Tibial nerve (tissue), 4 donors: ENCODE measurements around the gene LGSN. TPM values are rescaled to one million over a fixed set of nuclear protein-coding genes. Genes with fewer than 3 reads are reported as not detected.

Experiments
- DNase-seq, 2 donors: peaks; one replicate each; pipeline ENCODE4 v3.0.0-alpha.2; 2019; ENCODE audit warnings: low spot score in 2 of 2
- H3K27ac ChIP-seq, 4 donors: fragments of 200-600 bp; sonication (generic) in 3 of 4; one replicate each; pipeline ENCODE4 v1.5.1; 2017 to 2019; ENCODE audit warnings: mild to moderate bottlenecking in 1 of 4
- H3K27me3 ChIP-seq, 2 donors: fragments of 200-600 bp; sonication (generic) in 1 of 2; one replicate each; pipeline versions ENCODE4 v1.5.1 to v1.6.0; 2017 to 2019
- H3K36me3 ChIP-seq, 3 donors: fragments of 200-600 bp; sonication (generic); one replicate each; pipeline ENCODE4 v1.5.1; 2018 to 2019
- H3K4me1 ChIP-seq, 4 donors: fragments of 200-600 bp; sonication (generic) in 3 of 4; one replicate each; pipeline ENCODE4 v1.5.1; 2017 to 2019
- H3K4me3 ChIP-seq, 4 donors: fragments of 200-600 bp; sonication (generic) in 3 of 4; one replicate each; pipeline ENCODE4 v1.5.1; 2017 to 2019; ENCODE audit warnings: mild to moderate bottlenecking in 1 of 4, moderate library complexity in 1 of 4
- H3K9me3 ChIP-seq, 4 donors: fragments of 200-600 bp; sonication (generic) in 3 of 4; one replicate each; pipeline ENCODE4 v1.5.1; 2017 to 2019
- EP300 ChIP-seq, 2 donors: sonication (generic); formaldehyde crosslinking; IDR thresholded peaks; one replicate each; pipeline ENCODE4 v1.6.1; 2017; ENCODE audit warnings: antibody characterized with exemption in 2 of 2, mild to moderate bottlenecking in 1 of 2
- POLR2A ChIP-seq, 2 donors: fragments of 450-650 bp; IDR thresholded peaks; one replicate each; pipeline ENCODE4 v1.6.1; 2017; ENCODE audit warnings: antibody characterized with exemption in 2 of 2, mild to moderate bottlenecking in 2 of 2, moderate library complexity in 2 of 2
- WGBS, 2 donors: methylation state at CpG; one replicate each; pipeline ENCODE4 v1.1.5; 2018; 5-methylcytosine and 5-hydroxymethylcytosine counted together
- total RNA-seq, 4 donors: library from RNA; depleted of rRNA; stranded (reverse); fragments of >200 nt; gene quantifications; one replicate each; pipeline ENCODE4 v1.1.0, GENCODE V29; 2016
- TF ChIP-seq, protein P1 (sequence below), 5 experiments: fragments of 200-600 bp in 3 of 5; fragments of 450-650 bp in 2 of 5; sonication (generic) in 3 of 5; IDR thresholded peaks; one replicate each; pipeline ENCODE4 v1.5.1; 2016 to 2019; ENCODE audit warnings: antibody characterized with exemption in 5 of 5, mild to moderate bottlenecking in 3 of 5, moderate library complexity in 2 of 5

Gene LGSN
- total RNA-seq, 4 donors from 2014 or later: not detected

DNA sequence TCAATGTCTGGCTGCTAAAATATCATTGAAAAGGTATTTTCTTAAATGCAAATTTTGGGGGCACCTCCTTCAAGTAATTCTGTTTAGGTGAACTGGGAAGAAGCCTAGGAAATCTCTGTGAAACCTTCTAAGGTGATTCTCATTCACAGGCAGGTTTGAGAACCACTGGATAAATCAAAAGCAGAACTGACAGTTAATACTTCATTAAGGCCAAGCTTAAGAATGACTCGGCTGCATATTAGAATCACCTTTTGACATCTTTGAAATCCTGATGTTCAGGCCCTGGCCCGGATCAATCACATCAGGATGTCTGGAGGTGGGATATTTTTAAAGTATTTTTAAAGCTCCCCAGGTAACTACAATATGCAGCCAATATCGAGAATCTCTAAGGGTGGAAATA lies 58.0 kb downstream of the LGSN start:
- no peaks in the 10 kb centered on the region for H3K36me3 ChIP-seq
- H3K4me1 ChIP-seq: no peaks in the 10 kb centered on the region
- TF ChIP-seq EP300 (IDR thresholded peaks at IDR 0.05): no peak
- TF ChIP-seq POLR2A (IDR thresholded peaks at IDR 0.05): no peak
- TF ChIP-seq, protein P1, sequence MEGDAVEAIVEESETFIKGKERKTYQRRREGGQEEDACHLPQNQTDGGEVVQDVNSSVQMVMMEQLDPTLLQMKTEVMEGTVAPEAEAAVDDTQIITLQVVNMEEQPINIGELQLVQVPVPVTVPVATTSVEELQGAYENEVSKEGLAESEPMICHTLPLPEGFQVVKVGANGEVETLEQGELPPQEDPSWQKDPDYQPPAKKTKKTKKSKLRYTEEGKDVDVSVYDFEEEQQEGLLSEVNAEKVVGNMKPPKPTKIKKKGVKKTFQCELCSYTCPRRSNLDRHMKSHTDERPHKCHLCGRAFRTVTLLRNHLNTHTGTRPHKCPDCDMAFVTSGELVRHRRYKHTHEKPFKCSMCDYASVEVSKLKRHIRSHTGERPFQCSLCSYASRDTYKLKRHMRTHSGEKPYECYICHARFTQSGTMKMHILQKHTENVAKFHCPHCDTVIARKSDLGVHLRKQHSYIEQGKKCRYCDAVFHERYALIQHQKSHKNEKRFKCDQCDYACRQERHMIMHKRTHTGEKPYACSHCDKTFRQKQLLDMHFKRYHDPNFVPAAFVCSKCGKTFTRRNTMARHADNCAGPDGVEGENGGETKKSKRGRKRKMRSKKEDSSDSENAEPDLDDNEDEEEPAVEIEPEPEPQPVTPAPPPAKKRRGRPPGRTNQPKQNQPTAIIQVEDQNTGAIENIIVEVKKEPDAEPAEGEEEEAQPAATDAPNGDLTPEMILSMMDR (IDR thresholded peaks at IDR 0.05): no peak
- no peak overlapping the region for H3K27ac ChIP-seq
- H3K4me3 ChIP-seq: no peak overlapping the region
- DNase-seq: no peak
- H3K9me3 ChIP-seq: no peaks in the 10 kb centered on the region
- no peaks in the 10 kb centered on the region for H3K27me3 ChIP-seq
- WGBS, 2 donors: 64 to 75% methylated on average over 3 of the region's 3 CpGs

DNA sequence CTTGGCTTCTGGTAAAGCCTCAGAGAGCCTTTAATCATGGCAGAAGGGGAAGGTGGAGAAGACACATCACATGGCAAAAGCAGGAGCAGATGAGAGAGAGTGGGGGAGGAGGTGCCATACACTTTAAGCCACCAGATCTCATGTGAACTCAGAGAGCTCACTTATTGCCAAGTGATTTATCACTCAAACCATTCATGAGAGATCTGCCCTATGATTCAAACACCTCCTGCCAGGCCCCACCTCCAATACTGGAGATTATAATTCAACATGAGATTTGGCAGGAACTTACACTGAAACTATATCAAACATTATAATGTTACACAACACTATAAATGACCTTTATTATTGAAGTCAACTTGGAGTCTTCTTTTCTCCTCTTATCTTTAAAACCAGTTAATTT lies 60.6 kb downstream of the LGSN start:
- Histone ChIP-seq H3K4me1 (no peaks in the 10 kb centered on the region), H3K27me3 (no peaks in the 10 kb centered on the region), H3K9me3 (no peaks in the 10 kb centered on the region), H3K36me3 (no peaks in the 10 kb centered on the region), H3K4me3 (no peak overlapping the region), H3K27ac (no peak overlapping the region)
- DNase-seq: no peak
- TF ChIP-seq, protein P1 (IDR thresholded peaks at IDR 0.05): no peak
- TF ChIP-seq EP300 (IDR thresholded peaks at IDR 0.05): no peak
- TF ChIP-seq POLR2A (IDR thresholded peaks at IDR 0.05): no peak

DNA sequence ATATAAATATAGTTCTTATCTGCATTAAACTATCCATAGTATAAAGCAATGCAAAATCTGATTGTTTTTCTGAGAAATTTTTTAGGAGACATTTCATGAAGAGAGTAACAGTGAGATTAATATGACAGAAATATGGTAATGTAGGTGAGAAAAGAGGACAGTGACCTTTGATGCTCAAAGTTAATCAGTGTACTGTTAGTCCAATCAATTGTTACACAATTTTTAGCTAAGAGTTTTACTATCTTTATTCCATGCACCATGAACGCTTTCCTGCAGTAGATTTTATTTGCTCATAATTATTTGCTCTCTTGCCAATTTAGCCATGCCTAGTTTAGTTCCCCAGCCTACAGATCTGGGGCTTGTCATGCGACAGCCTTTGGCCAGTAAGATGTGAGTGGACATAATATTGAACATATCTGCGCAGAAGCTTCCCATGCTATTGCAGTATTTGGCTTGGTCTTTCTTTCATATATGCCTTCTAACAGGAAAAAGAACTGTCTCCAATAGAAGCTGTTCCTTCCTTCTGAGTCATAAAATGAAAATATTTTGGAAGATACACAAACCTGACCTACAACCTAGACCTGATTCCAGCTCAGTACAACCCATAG lies 69.8 kb downstream of the LGSN start:
- 62 to 67% methylated on average over 3 of the region's 3 CpGs for WGBS, 2 donors

DNA sequence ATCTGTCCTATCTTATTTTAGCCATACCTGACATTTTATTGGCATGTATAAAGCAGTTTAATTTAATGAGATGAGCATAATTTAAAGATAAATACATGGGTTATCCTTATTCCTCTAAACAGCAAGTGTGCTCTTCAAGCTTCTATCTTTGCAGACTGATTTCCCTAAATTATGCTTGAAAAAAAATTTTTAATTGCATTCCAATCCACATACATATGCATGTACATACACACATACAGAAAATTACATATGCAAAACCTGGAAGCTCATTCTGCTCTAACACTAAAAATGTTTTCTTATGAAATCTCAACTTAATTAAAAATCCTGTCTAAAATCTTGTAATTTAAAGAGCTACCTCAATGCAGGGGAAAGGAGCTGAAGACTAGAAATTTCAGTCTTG lies 73.2 kb downstream of the LGSN start:
- Histone ChIP-seq H3K27ac (no peak overlapping the region), H3K36me3 (no peaks in the 10 kb centered on the region), H3K9me3 (no peaks in the 10 kb centered on the region)

More for the DNA sequence above, 69.8 kb downstream of the LGSN start:
- H3K4me3 ChIP-seq: no peak overlapping the region
- H3K9me3 ChIP-seq: no peaks in the 10 kb centered on the region
- H3K4me1 ChIP-seq: no peaks in the 10 kb centered on the region
- H3K27ac ChIP-seq: no peak overlapping the region
- TF ChIP-seq EP300 (IDR thresholded peaks at IDR 0.05) (no peak), POLR2A (IDR thresholded peaks at IDR 0.05) (no peak)
- TF ChIP-seq, protein P1 (IDR thresholded peaks at IDR 0.05): no peak
- H3K27me3 ChIP-seq: no peaks in the 10 kb centered on the region
- DNase-seq: no peak
- no peaks in the 10 kb centered on the region for H3K36me3 ChIP-seq

DNA sequence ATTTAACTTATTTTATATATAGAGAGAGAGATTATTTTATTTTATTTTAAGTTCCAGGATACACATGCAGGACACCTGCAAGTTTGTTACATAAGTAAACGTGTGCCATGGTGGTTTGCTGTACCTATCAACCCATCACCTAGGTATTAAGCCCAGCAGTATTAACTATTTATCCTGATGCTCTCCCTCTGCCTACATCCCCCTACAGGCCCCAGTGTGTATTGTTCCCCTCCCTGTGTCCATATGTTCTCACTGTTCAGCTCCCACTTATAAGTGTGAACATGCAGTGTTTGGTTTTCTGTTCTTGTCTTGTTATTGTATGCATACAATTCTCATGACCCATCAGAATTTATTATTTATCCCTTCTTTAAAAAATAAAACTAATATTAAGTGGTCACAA lies 73.9 kb downstream of the LGSN start:
- Histone ChIP-seq H3K9me3 (no peaks in the 10 kb centered on the region), H3K27ac (no peak overlapping the region), H3K4me3 (no peak overlapping the region), H3K4me1 (no peaks in the 10 kb centered on the region), H3K27me3 (no peaks in the 10 kb centered on the region), H3K36me3 (no peaks in the 10 kb centered on the region)
- DNase-seq: no peak
- TF ChIP-seq POLR2A (IDR thresholded peaks at IDR 0.05) (no peak), EP300 (IDR thresholded peaks at IDR 0.05) (no peak)
- TF ChIP-seq, protein P1 (IDR thresholded peaks at IDR 0.05): no peak
- 91 to 93% methylated on average over 1 of the region's 1 CpG for WGBS, 2 donors

More for the DNA sequence above, 73.2 kb downstream of the LGSN start:
- TF ChIP-seq POLR2A (IDR thresholded peaks at IDR 0.05): no peak
- no peak for TF ChIP-seq EP300 (IDR thresholded peaks at IDR 0.05)
- TF ChIP-seq, protein P1 (IDR thresholded peaks at IDR 0.05): no peak
- Histone ChIP-seq H3K4me3 (no peak overlapping the region), H3K4me1 (no peaks in the 10 kb centered on the region), H3K27me3 (no peaks in the 10 kb centered on the region)
- DNase-seq: no peak
